WI38 (cell line): Measurements from ENCODE around the gene PDXK.
"Not testable (repeated sequence)": the region's sequence is repeated elsewhere in the genome, so short reads cannot be mapped to it uniquely, and the experiment has no call there.

ENCODE experiments used
- H3K4me3 ChIP-seq: 2 replicates; pipeline ENCODE4 v1.5.1; 2011; ENCODE audit warnings: low read depth, mild to moderate bottlenecking, control low read depth, low read length
- CTCF ChIP-seq: IDR thresholded peaks from 2 replicates; pipeline ENCODE4 v1.5.1; 2012; ENCODE audit warnings: low read depth, mild to moderate bottlenecking, control low read depth, low read length

The PDXK gene

GRCh38 chr21:43708745-43709381 is 10.1 kb upstream of the PDXK start:
- TF ChIP-seq CTCF, result no peak

GRCh38 chr21:43712268-43712942 is 6.5 kb upstream of the PDXK start:
- H3K4me3 ChIP-seq, result no peak overlapping the region
- no peak for TF ChIP-seq CTCF

More at GRCh38 chr21:43708745-43709381, 10.1 kb upstream of the PDXK start:
- no peak overlapping the region for H3K4me3 ChIP-seq

GRCh38 chr21:43713123-43713522 is 5.8 kb upstream of the PDXK start:
- H3K4me3 ChIP-seq, result not testable (repeated sequence)

- no peak for TF ChIP-seq CTCF
- no peak overlapping the region for H3K4me3 ChIP-seq
These were observed 2.4 kb upstream of the PDXK start for GRCh38 chr21:43716376-43717165.

- no peak overlapping the region for H3K4me3 ChIP-seq
- TF ChIP-seq CTCF, result no peak
These were observed 1.6 kb upstream of the PDXK start for GRCh38 chr21:43717166-43717853.

GRCh38 chr21:43717967-43718871 is 710 bp upstream of the PDXK start:
- no peak for TF ChIP-seq CTCF
- peak overlapping the region; percentile 87 for H3K4me3 ChIP-seq
